ENCODE results near the gene TBC1D20. TPM values are rescaled to one million over a fixed set of nuclear protein-coding genes. Genes with fewer than 3 reads are reported as not detected.

Gene TBC1D20
- total and polyA plus RNA-seq, 4 donors: 15.7 to 42.4 (median 27.2) TPM

DNA sequence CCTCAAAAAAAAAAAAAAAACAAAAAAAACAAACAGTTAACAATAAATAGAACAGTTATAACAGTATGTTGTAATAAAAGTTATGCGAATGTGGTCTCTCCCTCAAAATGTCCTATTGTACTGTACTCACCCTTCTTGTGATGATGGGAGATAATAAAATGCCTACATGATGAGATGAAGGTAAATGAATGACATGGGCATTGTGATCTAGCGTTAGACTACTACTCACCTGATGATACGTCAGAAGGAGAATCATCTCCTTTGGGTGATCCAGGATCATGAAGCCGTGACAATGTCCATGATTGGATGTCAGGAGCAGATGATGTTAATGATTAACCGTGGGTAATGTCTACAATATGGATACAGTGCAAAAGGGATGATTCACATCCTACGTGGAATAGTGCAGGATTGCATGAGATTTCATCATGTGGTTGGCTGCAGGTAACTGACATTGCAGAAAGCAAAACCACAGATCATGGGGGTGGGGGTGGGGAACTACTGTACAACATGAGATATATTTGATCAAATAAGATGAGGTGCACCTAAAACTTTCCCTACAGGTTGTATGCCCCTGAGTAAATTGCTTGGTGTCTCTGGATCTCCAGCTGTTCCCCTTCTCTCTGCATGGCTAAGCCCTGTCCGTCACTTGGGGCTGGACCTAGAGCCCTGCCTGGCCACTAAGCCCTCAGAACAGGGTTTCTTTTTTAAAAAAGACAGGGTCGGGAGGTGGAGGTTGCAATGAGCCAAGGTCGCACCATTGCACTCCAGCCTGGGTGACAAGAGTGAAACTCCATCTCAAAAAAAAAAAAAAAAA lies 60.4 kb downstream of the TBC1D20 start:
- H3K4me1 ChIP-seq (ENCODE audit: control insufficient read depth in 5 of 5, insufficient read depth in 5 of 5, low read length in 5 of 5): peaks cover 0 to under 1% (median 0%) of the 10 kb centered on the region in 5 donors
- TF ChIP-seq CTCF (IDR thresholded peaks at IDR 0.05; ENCODE audit: control extremely low read depth, extremely low read depth): no peak
- 78 to 86% methylated on average over 9 of the region's 9 CpGs for WGBS, 2 donors
- H3K27me3 ChIP-seq (ENCODE audit: control insufficient read depth in 3 of 3, insufficient read depth in 3 of 3, low read length in 2 of 3): no peaks in the 10 kb centered on the region
- DNase-seq: no peak
- ATAC-seq (ENCODE audit: insufficient read depth, low FRiP score): no peak
- no peak overlapping the region for H3K9ac ChIP-seq (ENCODE audit: insufficient read depth in 1 of 2, low read length in 2 of 2)
- peaks cover 0 to 6% (median 0%) of the 10 kb centered on the region in 4 donors for H3K36me3 ChIP-seq (ENCODE audit: control insufficient read depth in 4 of 4, insufficient read depth in 4 of 4, low read length in 4 of 4)
- H3K4me3 ChIP-seq: no peak overlapping the region
- H3K27ac ChIP-seq (ENCODE audit: low read depth in 1 of 2, low read length in 1 of 2): no peak overlapping the region
- H3K9me3 ChIP-seq (ENCODE audit: control insufficient read depth in 4 of 4, insufficient read depth in 3 of 4, low read length in 3 of 4): no peaks in the 10 kb centered on the region

DNA sequence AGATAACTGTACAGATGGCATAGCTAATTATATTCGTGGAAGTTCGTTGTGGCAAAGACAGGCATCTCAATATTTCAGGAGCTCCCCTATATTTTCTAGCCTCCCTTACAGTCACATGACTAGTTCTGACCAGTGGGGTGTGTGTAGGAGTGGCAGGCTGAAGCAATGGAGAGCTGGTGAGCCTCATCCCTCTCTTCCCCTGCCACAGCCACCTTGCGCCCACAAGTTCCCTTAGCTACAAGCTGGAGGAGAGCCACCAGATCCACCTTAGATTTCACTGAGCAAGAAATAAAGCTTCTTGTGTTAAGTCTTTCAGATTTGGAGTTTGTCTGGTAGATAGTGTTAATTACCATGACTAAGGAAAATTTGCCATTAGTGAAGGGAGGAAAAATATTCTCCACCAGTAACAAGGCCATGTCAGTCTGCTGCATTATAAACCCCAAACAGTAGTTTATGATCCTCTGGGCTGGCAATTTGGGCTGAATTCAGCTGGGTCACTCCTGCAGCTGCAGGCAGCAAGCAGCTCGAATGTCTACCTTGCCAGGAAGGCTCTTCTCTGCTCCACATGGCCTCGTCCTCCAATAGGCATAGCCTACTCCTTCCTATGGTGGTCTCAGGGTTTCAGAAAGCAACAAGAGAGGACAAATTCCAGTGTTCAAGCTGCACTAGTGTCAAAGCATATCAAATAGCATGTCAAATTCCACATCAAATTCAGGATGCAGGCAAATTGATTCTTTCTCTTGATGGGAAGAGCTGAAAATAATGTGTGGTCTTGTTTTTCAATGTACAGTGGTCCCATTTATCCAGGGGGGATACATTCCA lies 61.7 kb downstream of the TBC1D20 start:
- H3K4me3 ChIP-seq: no peak overlapping the region
- no peaks in the 10 kb centered on the region for H3K4me1 ChIP-seq (ENCODE audit: control insufficient read depth in 5 of 5, insufficient read depth in 5 of 5, low read length in 5 of 5)
- H3K27ac ChIP-seq (ENCODE audit: low read depth in 1 of 2, low read length in 1 of 2): no peak overlapping the region
- DNase-seq (no peak), ATAC-seq (ENCODE audit: insufficient read depth, low FRiP score) (no peak)
- H3K27me3 ChIP-seq (ENCODE audit: control insufficient read depth in 3 of 3, insufficient read depth in 3 of 3, low read length in 2 of 3): no peaks in the 10 kb centered on the region
- no peak overlapping the region for H3K9ac ChIP-seq (ENCODE audit: insufficient read depth in 1 of 2, low read length in 2 of 2)
- TF ChIP-seq CTCF (IDR thresholded peaks at IDR 0.05; ENCODE audit: control extremely low read depth, extremely low read depth): no peak
- peaks cover 0 to 19% (median 0%) of the 10 kb centered on the region in 4 donors for H3K36me3 ChIP-seq (ENCODE audit: control insufficient read depth in 4 of 4, insufficient read depth in 4 of 4, low read length in 4 of 4)
- H3K9me3 ChIP-seq (ENCODE audit: control insufficient read depth in 4 of 4, insufficient read depth in 3 of 4, low read length in 3 of 4): no peaks in the 10 kb centered on the region
- 73 to 81% methylated on average over 5 of the region's 5 CpGs for WGBS, 2 donors

DNA sequence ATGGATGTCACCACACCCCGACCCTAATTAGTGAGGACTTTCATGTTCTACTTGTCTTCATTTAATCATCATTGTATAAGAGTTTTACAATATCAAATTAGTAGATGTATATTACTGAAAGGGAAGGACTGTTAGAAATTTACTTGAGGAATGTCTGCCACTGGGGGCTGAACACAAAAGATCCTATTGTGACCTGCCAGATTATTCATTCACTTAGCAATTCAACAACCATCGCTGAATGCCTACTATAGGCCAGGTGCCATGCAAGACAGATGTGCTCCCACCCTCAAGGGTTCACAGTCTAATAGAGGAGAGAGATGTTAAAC lies 62.2 kb downstream of the TBC1D20 start:
- Histone ChIP-seq H3K27ac (ENCODE audit: low read depth in 1 of 2, low read length in 1 of 2) (no peak overlapping the region), H3K9ac (ENCODE audit: insufficient read depth in 1 of 2, low read length in 2 of 2) (no peak overlapping the region), H3K9me3 (ENCODE audit: control insufficient read depth in 4 of 4, insufficient read depth in 3 of 4, low read length in 3 of 4) (no peaks in the 10 kb centered on the region), H3K4me3 (no peak overlapping the region), H3K27me3 (ENCODE audit: control insufficient read depth in 3 of 3, insufficient read depth in 3 of 3, low read length in 2 of 3) (no peaks in the 10 kb centered on the region), H3K4me1 (ENCODE audit: control insufficient read depth in 5 of 5, insufficient read depth in 5 of 5, low read length in 5 of 5) (no peaks in the 10 kb centered on the region), H3K36me3 (ENCODE audit: control insufficient read depth in 4 of 4, insufficient read depth in 4 of 4, low read length in 4 of 4) (peaks cover 0 to 22% (median 0%) of the 10 kb centered on the region in 4 donors)
- no peak for DNase-seq
- TF ChIP-seq CTCF (IDR thresholded peaks at IDR 0.05; ENCODE audit: control extremely low read depth, extremely low read depth): no peak
- WGBS, 2 donors: 64 to 76% methylated on average over 2 of the region's 2 CpGs
- ATAC-seq (ENCODE audit: insufficient read depth, low FRiP score): no peak

Data from lung (tissue), 12 donors.